WI38 (cell line): Measurements from ENCODE around the gene PLIN4.

Experiments used
- H3K4me3 ChIP-seq: 2 replicates; pipeline ENCODE4 v1.5.1; 2011; ENCODE audit warnings: low read depth, mild to moderate bottlenecking, control low read depth, low read length
- TF ChIP-seq, protein P1 (sequence below): IDR thresholded peaks from 2 replicates; pipeline ENCODE4 v1.5.1; 2012; ENCODE audit warnings: low read depth, mild to moderate bottlenecking, control low read depth, low read length

Gene PLIN4

DNA sequence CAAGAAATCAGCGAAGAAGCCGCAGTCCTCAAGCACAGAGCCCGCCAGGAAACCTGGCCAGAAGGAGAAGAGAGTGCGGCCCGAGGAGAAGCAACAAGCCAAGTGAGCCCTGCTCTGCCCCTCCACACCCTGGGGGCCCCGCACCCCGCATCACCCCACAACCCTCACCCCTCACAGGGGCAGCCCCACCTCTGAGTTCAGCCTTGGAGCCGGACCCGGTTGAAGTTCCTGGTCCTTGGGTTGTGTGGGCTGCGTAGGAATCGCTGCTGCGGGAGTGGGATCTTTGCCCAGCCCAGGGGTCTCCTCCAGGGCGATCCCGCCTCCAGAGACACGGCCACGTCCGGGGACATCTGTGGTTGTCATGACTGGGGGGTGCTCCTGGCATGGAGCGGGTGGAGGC is 22.0 kb downstream of the PLIN4 start:
- no peak overlapping the region for H3K4me3 ChIP-seq
- TF ChIP-seq, protein P1, sequence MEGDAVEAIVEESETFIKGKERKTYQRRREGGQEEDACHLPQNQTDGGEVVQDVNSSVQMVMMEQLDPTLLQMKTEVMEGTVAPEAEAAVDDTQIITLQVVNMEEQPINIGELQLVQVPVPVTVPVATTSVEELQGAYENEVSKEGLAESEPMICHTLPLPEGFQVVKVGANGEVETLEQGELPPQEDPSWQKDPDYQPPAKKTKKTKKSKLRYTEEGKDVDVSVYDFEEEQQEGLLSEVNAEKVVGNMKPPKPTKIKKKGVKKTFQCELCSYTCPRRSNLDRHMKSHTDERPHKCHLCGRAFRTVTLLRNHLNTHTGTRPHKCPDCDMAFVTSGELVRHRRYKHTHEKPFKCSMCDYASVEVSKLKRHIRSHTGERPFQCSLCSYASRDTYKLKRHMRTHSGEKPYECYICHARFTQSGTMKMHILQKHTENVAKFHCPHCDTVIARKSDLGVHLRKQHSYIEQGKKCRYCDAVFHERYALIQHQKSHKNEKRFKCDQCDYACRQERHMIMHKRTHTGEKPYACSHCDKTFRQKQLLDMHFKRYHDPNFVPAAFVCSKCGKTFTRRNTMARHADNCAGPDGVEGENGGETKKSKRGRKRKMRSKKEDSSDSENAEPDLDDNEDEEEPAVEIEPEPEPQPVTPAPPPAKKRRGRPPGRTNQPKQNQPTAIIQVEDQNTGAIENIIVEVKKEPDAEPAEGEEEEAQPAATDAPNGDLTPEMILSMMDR: no peak

DNA sequence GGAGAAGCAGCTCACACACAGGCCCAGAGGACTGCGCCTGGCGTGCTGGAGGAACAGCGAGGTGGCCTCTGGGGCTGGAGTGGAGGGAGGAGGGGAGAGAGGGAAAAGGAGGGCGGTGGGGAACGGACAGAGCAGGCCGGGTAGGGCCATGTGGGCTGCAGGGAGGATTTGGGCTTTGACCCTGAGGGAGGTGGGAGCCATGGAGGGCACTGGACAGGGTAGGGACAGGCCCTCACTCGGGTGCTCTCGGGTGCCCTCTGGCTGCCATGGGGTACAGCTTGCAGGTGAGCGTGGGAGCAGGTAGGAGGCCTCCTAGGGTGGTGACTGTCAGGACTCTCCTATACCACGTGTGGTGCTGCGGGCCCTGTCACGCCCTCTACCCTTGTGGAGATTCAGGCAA is 22.8 kb downstream of the PLIN4 start:
- no peak overlapping the region for H3K4me3 ChIP-seq
- TF ChIP-seq, protein P1: no peak

DNA sequence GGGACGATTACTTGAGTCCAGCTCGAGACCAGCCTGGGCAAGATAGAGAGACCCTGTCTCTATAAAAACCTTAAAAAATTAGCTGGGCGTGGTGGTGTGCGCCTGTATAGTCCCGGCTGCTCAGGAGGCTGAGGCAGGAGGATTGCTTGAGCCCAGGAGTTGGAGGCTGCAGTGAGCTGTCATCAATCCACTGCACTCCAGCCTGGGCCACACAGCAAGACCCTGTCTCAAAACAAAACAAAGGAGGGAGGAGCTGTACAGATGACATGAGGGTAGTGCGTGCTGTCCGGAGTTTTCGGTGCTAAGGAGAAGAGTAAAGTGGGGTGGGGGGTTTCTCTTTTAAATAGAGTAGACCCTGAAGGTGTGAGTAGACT is 23.6 kb downstream of the PLIN4 start:
- H3K4me3 ChIP-seq: no peak overlapping the region
- TF ChIP-seq, protein P1: no peak

DNA sequence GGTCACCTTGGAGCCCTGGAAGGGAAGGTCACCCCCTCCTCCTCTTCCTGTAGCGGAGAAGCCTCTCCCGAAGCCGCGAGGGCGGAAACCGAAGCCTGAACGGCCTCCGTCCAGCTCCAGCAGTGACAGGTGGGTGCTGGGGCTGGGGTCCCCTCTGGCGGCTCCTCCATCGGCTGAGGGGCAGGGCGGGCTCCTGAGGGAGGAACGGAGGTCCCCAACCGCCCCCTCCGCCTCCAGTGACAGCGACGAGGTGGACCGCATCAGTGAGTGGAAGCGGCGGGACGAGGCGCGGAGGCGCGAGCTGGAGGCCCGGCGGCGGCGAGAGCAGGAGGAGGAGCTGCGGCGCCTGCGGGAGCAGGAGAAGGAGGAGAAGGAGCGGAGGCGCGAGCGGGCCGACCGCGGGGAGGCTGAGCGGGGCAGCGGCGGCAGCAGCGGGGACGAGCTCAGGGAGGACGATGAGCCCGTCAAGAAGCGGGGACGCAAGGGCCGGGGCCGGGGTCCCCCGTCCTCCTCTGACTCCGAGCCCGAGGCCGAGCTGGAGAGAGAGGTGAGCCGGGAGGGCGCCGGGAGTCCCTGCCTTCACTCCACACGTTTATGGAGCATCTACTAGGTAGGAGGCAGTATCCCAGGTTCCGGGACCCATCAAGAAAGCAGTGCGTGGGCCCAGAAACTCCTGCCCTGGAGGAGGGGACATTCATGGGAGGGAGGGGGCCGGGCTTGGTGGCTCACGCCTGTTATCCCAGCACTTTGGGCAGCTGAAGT is 24.2 kb downstream of the PLIN4 start:
- no peak overlapping the region for H3K4me3 ChIP-seq
- TF ChIP-seq, protein P1: no peak

DNA sequence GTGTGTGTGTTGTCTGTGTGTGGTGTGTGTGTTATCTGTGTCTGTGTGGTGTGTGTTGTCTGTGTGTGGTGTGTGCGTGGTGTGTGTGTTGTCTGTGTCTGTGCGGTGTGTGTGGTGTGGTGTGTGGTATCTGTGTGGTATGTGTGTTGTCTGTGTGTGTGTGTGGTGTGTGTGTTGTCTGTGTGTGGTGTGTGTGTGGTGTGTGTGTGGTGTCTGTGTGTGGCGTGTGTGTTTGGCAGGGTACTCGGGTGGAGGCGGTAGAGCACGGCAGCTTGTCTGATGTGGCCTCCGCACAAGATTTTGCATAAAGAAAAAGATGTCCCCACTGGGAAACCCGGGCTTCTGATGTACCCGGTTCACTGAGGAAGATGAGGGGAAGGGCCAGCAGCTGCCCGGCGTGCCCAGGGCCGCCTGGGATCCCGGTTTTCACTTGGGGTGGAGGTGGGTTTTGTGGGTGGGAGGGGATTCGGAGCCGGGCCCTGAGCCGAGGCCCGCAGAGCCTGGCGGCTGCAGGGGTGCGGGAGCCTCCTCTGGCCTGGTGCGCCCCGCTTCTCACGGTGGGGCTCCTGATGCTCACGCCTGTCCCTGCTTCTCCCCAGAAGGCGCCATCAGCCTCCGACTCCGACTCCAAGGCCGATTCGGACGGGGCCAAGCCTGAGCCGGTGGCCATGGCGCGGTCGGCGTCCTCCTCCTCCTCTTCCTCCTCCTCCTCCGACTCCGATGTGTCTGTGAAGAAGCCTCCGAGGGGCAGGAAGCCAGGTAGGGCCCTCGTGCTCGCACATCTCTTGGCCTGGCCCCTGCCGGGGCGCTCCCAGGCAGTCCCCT is 25.0 kb downstream of the PLIN4 start:
- TF ChIP-seq, protein P1: no peak

DNA sequence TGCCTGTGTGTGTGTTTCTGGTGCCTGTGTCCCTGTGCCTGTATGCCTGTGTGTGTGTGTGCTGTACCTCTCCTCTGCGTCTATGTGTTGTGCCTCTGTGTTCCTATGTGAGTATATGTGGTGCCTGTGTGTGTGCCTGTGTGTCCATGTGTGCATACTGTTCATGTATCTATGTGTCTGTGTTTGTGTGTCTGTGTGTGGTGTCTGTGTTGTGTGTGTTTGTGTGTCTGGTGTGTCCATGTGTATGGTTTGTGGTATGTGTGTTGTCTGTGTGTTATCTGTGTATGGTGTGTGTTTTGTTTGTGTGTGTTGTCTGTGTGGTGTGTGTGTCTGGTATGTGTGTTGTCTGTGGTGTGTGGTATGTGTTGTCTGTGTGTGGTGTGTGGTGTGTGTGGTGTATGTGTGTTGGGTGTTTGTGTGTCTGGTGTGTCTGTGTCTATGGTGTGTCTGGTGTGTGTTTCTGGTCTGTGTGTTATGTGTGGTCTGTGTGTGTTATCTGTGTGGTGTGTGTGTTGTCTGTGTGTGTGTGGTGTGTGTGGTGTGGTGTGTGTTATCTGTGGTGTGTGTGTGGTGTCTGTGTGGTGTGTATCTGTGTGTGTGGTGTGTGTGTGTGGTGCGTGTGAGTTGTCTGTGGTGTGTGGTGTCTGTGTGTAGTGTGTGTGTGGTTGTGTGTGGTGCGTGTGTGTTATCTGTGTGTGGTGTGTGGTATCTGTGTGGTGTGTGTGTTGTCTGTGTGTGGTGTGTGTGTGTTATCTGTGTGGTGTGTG is 25.8 kb downstream of the PLIN4 start:
- no peak overlapping the region for H3K4me3 ChIP-seq
- TF ChIP-seq, protein P1: no peak

More for the DNA sequence above, 25.0 kb downstream of the PLIN4 start:
- H3K4me3 ChIP-seq: no peak overlapping the region
